ENCODE results near the gene ASPRV1. TPM values are rescaled to one million over a fixed set of nuclear protein-coding genes. Genes with fewer than 3 reads are reported as not detected.

Gene ASPRV1
- total RNA-seq, result 1 to 10 TPM; 1.2 to 1.3 TPM

GRCh38 chr2:69961496-69961895, at the start of gene ASPRV1:
Gene ASPRV1, minus strand, starts transcription at chr2:69961631. Its CDS starts 195 bp downstream, at chr2:69961436.

GRCh38 chr2:69914950-69915945, 46.2 kb downstream of the ASPRV1 start, which contains the start of gene MXD1:
Gene MXD1, plus strand, starts transcription at chr2:69915109. Its CDS starts 222 bp downstream, at chr2:69915331.

Other genes starting within 250 kb of the ASPRV1 start
- gene ANXA4, start 219.5 kb downstream of the ASPRV1 start, total RNA-seq, result 10 to 100 TPM; 57.4 to 65.3 TPM
- 10 to 100 TPM; 26.7 to 27.5 TPM for gene GMCL1, start 132.0 kb downstream of the ASPRV1 start, total RNA-seq
- gene SNRNP27, start 67.7 kb downstream of the ASPRV1 start, total RNA-seq, result 10 to 100 TPM; 48.3 to 49.4 TPM
- gene MXD1, start 46.5 kb downstream of the ASPRV1 start, total RNA-seq, result 10 to 100 TPM; 22.5 to 23.6 TPM
- 100 to 1,000 TPM; 522 to 525 TPM for gene PCBP1, start 125.8 kb upstream of the ASPRV1 start, total RNA-seq
- 10 to 100 TPM; 24.8 to 29.7 TPM for gene C2orf42, start 229.4 kb upstream of the ASPRV1 start, total RNA-seq